HepG2 (cell line): Measurements from ENCODE around the gene TASOR2.

ENCODE experiments used
- ATF2 ChIP-seq: sonication (generic); formaldehyde crosslinking; IDR thresholded peaks from 2 replicates; pipeline ENCODE4 v1.4.0; 2020; ENCODE audit warnings: missing genetic modification reagents
- ATRX ChIP-seq: sonication (generic); formaldehyde crosslinking; IDR thresholded peaks from 2 replicates; pipeline ENCODE4 v1.4.0; 2020; ENCODE audit warnings: missing genetic modification reagents, borderline replicate concordance
- CC2D1A ChIP-seq: sonication (generic); formaldehyde crosslinking; IDR thresholded peaks from 2 replicates; pipeline ENCODE4 v1.8.1; 2023; ENCODE audit warnings: mild to moderate bottlenecking, missing genetic modification reagents
- CTCF ChIP-seq: sonication (generic); formaldehyde crosslinking; IDR thresholded peaks from 2 replicates; pipeline ENCODE4 v1.5.0; 2020; ENCODE audit warnings: mild to moderate bottlenecking, missing genetic modification reagents, moderate library complexity
- NFRKB ChIP-seq: fragments of 450-650 bp; IDR thresholded peaks from 2 replicates; pipeline ENCODE4 v1.6.1; 2017
- NR3C1 ChIP-seq: sonication (generic); formaldehyde crosslinking; IDR thresholded peaks from 2 replicates; pipeline ENCODE4 v1.4.0; 2020; ENCODE audit warnings: missing genetic modification reagents
- POLR2A ChIP-seq, 2 experiments: IDR thresholded peaks; 2 replicates each; pipeline ENCODE4 v1.6.1; 2011; ENCODE audit warnings: low read depth in 2 of 2, low read length in 2 of 2, mild to moderate bottlenecking in 1 of 2, moderate library complexity in 1 of 2; ENCODE audit not compliant: insufficient read depth in 1 of 2
- POLR2AphosphoS2 ChIP-seq: IDR thresholded peaks from 2 replicates; pipeline ENCODE4 v1.6.1; 2011; ENCODE audit warnings: low read depth, low read length, improper control_type of control experiment
- SP1 ChIP-seq, 2 experiments: fragments of 450-650 bp in 1 of 2; sonication (generic) in 1 of 2; formaldehyde crosslinking in 1 of 2; IDR thresholded peaks; 2 replicates each; pipeline versions ENCODE4 v1.4.0 to v1.6.1; 2016 to 2020; ENCODE audit warnings: missing genetic modification reagents in 1 of 2
- ZBTB26 ChIP-seq: IDR thresholded peaks from 2 replicates; pipeline ENCODE4 v1.6.1; 2016; ENCODE audit warnings: missing compliant biosample characterization, missing genetic modification reagents, borderline replicate concordance
- ZNF740 ChIP-seq: sonication (generic); formaldehyde crosslinking; IDR thresholded peaks from 2 replicates; pipeline ENCODE4 v1.4.0; 2020; ENCODE audit warnings: missing genetic modification reagents

DNA sequence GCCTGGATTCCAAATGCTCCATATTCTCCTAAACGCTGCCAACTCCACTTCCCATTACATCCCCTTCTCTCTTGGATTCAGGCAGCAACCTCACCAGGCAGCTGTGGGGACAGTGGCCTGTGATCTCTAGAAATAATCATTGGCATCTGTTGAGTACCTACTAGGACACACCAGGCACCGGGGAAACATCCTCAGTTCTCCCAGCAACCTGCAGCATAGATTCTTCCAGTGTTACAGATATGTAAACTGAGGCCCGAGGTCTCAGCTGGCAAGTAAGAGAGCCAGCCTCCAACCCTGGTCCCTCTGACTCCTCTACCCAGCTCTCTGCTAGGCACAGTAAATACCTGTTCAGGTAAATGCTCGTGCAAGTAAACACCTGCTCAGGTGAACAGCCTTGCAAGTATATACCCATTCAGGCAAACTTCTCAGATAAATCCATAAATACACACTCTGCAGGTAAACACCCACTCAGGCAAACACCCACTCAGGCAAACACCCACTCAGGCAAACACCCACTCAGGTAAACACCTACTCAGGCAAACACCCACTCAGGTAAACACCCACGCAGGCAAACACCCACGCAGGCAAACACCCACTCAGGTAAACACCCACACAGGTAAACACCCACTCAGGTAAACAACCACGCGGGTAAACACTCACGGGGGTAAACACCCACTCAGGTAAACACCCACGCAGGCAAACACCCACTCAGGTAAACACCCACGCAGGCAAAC, 37.0 kb upstream of the TASOR2 start:
- TF ChIP-seq POLR2AphosphoS2 (no peak), ATF2 (CRISPR knock-in tag) (no peak), NFRKB (no peak), CC2D1A (no peak), SP1 (IDR thresholded peaks at IDR 0.05) (no peak), SP1 (CRISPR knock-in tag; IDR thresholded peaks at IDR 0.05) (no peak), POLR2A (IDR thresholded peaks at IDR 0.05; ENCODE audit: insufficient read depth in 1 of 2, low read depth in 2 of 2, low read length in 2 of 2) (no peak), NR3C1 (no peak), ATRX (CRISPR knock-in tag) (no peak), ZBTB26 (no peak), ZNF740 (CRISPR knock-in tag) (no peak), CTCF (no peak)
